OCI-LY7 (cell line): ENCODE data around the gene LCP2.

Experiments
- EZH2phosphoT487 ChIP-seq: fragments of 200-600 bp; sonication (generic); IDR thresholded peaks from 2 replicates; pipeline ENCODE4 v1.6.1; 2018; ENCODE audit warnings: low read depth, borderline replicate concordance, mild to moderate bottlenecking, mixed run types, antibody characterized with exemption, low read length, moderate library complexity, mixed read lengths
- TF ChIP-seq, protein P1 (sequence below): fragments of 200-600 bp; sonication (generic); conservative IDR thresholded peaks from 2 replicates; pipeline ENCODE4 v1.5.1; 2014; ENCODE audit warnings: mild to moderate bottlenecking, antibody characterized with exemption, low read length, moderate library complexity, mixed read lengths

DNA sequence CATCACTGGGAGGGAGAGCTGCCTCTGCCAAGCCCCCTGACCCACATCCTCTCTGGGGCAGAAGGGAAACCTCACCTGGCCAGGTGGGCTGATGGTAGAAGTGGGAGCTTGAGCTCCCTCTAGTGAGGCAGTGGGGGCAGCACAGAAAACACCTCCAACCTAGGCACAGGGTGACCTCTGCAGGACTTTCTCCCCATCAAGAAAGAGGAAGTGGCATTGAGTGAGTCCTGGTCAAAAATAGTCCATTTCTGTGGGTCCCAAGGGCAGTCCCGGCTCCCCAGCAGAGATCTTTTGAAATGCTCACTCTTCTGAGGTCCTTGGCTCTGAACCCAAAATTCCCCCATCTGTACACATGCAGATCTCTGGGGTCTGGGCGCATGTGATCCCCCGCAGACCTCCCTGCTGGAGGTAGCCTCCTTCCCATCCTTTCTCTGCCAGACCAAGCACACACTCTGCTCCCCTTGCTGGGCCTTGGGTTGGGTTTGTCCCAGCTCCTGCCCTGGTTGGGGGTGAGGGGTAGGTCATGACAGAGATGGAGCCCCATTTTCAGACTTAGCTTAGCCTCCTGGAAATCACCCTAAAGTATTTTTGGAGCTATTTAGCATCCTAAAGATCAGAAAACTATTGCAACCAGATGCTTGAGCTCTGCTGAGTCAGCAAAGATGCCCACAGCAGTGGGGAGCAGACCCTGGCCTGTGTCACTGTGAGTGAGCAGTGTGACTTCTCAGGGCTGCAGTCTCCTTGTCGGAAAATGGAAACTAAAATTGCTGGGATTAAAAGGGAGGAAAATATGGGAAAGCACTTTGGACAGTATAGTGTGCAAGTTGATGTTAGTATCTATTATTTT lies 41.6 kb upstream of the LCP2 start:
- TF ChIP-seq, protein P1, sequence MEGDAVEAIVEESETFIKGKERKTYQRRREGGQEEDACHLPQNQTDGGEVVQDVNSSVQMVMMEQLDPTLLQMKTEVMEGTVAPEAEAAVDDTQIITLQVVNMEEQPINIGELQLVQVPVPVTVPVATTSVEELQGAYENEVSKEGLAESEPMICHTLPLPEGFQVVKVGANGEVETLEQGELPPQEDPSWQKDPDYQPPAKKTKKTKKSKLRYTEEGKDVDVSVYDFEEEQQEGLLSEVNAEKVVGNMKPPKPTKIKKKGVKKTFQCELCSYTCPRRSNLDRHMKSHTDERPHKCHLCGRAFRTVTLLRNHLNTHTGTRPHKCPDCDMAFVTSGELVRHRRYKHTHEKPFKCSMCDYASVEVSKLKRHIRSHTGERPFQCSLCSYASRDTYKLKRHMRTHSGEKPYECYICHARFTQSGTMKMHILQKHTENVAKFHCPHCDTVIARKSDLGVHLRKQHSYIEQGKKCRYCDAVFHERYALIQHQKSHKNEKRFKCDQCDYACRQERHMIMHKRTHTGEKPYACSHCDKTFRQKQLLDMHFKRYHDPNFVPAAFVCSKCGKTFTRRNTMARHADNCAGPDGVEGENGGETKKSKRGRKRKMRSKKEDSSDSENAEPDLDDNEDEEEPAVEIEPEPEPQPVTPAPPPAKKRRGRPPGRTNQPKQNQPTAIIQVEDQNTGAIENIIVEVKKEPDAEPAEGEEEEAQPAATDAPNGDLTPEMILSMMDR: peak; percentile 81
- TF ChIP-seq EZH2phosphoT487: no peak
